Measurements from ENCODE around the gene PHYKPL.

DNA sequence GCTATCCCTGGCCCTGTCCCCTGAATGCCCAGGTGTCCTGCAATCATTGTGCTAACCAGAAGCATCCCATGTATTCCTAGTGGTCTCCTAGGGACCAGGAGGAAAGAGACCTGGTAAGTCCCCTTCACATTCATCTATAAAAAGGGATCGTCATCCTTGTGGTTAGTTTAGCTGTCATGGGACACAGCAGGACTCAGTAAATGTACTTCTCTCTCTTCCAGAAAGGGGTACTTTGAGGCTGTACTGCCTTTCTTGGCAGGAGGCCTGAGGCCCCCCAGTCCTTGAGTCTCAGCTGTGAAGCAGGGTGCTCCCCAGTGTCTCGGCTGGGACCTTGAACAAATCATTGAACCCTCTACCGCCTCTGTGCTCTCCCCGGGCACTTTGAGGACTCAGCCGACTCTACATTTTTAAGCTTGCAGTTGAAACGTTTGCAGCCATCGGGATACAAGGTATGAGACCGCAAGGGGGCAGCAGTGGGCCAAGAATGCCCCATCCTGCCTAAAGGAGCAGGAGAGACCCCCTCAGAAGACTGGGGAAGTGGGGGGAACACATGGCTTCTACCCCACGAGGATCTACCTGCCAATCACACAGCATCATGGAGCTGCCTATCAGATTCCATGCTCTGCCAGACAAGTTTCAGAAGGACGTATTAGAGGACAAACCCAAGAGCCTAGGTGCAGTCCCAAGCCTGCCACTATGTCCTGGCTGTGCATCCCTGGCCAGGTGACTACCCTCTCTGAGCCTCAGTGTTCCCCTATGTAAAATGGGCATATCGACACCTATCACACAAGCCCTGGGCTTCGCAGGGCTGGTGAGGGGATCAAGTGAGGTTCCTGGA lies 2.4 kb upstream of the PHYKPL start:
- no peak for TF ChIP-seq POLR2A (IDR thresholded peaks at IDR 0.05; ENCODE audit: low read length)
- no peak for TF ChIP-seq GATA1 (IDR thresholded peaks at IDR 0.05; ENCODE audit: low read depth, low read length)

All from erythroblast (primary cell).